Measurements from ENCODE around the gene HDAC10. TPM values are rescaled to one million over a fixed set of nuclear protein-coding genes. Genes with fewer than 3 reads are reported as not detected.

The HDAC10 gene
- total and polyA plus RNA-seq, 7 donors = 4.3 to 19.4 (median 13.5) TPM

DNA sequence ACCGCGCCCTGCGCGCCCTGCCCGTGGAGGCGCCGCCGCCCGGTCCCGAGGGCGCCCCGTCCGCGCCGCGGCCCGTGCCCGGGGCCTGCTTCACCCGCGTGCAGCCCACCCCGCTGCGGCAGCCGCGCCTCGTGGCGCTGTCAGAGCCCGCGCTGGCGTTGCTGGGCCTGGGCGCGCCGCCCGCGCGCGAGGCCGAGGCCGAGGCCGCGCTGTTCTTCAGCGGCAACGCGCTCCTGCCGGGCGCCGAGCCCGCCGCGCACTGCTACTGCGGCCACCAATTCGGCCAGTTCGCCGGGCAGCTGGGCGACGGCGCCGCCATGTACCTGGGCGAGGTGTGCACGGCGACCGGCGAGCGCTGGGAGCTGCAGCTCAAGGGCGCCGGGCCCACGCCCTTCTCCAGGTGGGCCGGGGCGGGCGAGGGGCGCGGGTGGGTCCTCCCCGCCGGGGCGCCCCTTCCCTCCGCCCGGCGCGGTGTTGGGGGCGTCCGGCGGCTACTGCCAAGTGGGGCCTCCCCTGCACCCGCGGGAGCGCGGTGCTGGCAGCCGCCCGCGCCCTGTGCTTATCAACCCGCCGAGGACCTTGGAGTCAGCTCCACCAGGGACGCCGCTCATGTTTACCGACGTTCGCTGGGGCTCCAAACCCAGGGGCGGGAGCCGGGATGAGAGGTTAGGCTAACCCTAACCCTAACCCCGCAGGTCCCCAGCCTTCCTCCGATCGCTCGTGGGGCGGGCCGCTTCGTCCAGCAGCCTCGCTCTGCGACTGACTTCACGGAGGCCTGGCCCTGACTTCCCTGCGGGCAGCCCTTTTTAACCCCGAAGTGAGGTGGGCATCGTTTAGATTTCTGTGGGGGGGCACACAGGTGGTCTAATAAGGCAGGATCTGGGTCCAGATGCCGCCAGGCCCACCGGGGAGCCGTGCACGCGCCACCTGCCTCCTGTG, 49.6 kb downstream of the HDAC10 start:
- H3K27ac ChIP-seq = peak overlapping the region; percentile 75
- no peaks in the 10 kb centered on the region for H3K27me3 ChIP-seq (ENCODE audit: insufficient read depth in 3 of 3, low read length in 2 of 3)
- WGBS, 3 donors = 2 to 4% (median 2%) methylated on average over 34 to 115 of the region's 115 CpGs
- peaks cover 0 to 57% of the 10 kb centered on the region in 2 donors for H3K36me3 ChIP-seq (ENCODE audit: insufficient read depth in 1 of 2, low read depth in 1 of 2)
- intact Hi-C loops (cut with DNase I) = loop anchor here in 1 of 2 donors (10.0 kb wide), 1 partner anchor 267 kb away; no protein-coding TSS in a partner anchor
- TF ChIP-seq, protein P1, sequence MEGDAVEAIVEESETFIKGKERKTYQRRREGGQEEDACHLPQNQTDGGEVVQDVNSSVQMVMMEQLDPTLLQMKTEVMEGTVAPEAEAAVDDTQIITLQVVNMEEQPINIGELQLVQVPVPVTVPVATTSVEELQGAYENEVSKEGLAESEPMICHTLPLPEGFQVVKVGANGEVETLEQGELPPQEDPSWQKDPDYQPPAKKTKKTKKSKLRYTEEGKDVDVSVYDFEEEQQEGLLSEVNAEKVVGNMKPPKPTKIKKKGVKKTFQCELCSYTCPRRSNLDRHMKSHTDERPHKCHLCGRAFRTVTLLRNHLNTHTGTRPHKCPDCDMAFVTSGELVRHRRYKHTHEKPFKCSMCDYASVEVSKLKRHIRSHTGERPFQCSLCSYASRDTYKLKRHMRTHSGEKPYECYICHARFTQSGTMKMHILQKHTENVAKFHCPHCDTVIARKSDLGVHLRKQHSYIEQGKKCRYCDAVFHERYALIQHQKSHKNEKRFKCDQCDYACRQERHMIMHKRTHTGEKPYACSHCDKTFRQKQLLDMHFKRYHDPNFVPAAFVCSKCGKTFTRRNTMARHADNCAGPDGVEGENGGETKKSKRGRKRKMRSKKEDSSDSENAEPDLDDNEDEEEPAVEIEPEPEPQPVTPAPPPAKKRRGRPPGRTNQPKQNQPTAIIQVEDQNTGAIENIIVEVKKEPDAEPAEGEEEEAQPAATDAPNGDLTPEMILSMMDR (IDR thresholded peaks at IDR 0.05) = no peak
- ATAC-seq (peak; percentile 28 to 37 (median 32)), DNase-seq (no peak)
- H3K4me3 ChIP-seq = peak overlapping the region; percentile 91
- no peaks in the 10 kb centered on the region for H3K9me3 ChIP-seq
- peaks cover 30% of the 10 kb centered on the region for H3K4me1 ChIP-seq

DNA sequence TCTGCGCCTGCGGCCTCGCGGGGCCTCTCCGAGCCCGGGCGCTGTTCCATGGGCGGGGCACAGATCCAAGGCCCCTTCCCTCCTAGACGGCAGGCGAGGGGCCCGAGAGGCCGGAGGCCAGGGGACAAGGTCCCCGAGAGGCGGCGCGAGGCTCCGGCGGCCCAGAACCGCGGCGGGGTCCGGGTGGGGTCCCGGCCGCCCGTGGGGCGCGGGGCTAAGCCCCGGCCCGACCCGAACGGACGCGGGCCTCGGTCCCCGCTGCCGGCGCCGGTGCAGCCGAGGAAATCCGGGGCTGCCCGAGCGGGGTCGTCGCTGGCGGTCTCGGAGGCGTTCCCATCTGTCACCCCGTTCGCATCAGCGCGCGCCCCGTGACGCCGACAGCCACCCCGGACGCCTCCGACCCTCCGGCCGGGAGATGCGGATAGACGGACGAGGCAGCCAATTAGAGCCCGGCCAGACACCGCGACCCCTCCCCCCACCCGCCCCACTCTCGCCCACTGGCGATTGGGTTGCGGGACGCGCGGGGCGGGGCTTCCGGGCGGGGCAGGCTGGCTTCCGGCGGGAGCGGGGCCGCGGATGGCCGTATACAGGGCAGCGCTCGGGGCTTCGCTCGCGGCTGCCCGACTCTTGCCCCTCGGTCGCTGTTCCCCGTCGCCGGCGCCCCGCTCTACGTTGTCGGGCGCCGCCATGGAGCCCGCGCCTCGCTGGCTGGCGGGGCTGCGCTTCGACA, 50.4 kb downstream of the HDAC10 start, which contains the start of gene SELENOO:
SELENOO (plus strand) TSS at position 551 of the 730 bp plus-strand sequence; CDS start at position 577, 26 bp downstream.
- DNase-seq (peak; percentile 96), ATAC-seq (peak; percentile 87 to 90 (median 88))
- H3K27me3 ChIP-seq (ENCODE audit: insufficient read depth in 3 of 3, low read length in 2 of 3) = no peaks in the 10 kb centered on the region
- peak within 1 kb of the TSS; percentile 75 for H3K27ac ChIP-seq
- peak within 1 kb of the TSS; percentile 91 for H3K4me3 ChIP-seq
- TF ChIP-seq, protein P1 (IDR thresholded peaks at IDR 0.05) = no peak
- no peaks in the 10 kb centered on the region for H3K9me3 ChIP-seq
- intact Hi-C loops (cut with DNase I) = loop anchor here in 1 of 2 donors (10.0 kb wide), 1 partner anchor 266 kb away; no protein-coding TSS in a partner anchor
- peaks cover 21% of the 10 kb centered on the region for H3K4me1 ChIP-seq
- peaks cover 0 to 62% of the 10 kb centered on the region in 2 donors for H3K36me3 ChIP-seq (ENCODE audit: insufficient read depth in 1 of 2, low read depth in 1 of 2)
- WGBS, 3 donors = 0 to 1% (median 0%) methylated on average over 28 to 105 of the region's 105 CpGs

DNA sequence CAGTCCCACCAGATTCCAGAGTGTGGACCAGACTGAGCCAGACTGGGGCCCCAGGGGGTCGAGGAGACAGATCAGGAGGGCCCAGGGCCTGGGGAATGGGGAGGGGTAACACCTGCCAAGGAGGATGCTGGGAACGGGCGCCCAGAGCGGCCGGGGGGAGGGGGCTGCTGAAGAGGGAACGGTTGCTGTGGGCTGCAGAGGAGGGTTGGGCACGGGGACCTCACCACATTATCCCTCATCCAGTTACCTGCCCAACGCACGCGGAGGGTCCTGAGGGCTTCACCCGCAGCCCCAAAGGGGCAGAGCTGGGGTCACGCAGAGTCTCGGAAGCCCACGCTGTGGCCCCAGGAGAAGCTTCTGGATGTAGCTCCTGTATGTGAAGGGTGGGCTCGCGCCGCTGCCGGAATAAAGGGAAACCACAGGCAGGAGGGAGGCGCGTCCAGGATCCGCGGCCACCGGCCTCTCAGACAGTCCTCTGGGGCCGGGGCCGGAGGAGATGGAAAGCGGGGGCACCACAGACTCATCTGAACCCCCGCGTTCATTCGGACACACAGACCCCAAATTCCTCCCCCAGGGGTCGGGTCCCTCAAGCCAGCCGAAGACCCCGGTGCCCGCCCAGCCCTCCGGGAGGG, 51.1 kb downstream of the HDAC10 start:
- no peak for DNase-seq

DNA sequence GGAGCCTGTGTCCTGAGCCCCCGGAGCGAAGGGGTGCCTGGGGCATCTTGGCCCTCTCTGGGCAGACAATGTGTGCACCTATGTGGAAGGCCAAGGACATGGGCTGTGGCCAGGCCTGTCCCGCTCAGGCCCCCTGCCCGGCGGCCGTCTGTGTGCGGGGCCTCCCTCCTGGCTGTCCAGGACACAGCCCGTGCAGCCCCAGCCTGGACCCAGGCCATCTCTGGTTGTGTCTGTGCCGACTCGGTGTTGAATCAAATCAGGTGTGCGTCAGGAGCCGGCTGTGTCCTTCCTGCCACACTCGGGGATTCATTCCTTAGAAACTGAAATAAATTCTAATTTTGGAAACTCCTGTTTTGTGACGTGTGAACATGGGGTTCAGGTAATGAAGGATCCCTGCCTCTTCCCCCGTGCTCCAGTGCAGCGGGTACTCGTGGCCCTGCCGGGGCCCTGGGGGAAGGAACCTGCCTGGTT, 51.8 kb downstream of the HDAC10 start:
- WGBS, 3 donors = 67 to 79% (median 69%) methylated on average over 18 of the region's 18 CpGs

More for the DNA sequence above, 51.1 kb downstream of the HDAC10 start:
- Histone ChIP-seq H3K9me3 (no peaks in the 10 kb centered on the region), H3K27me3 (ENCODE audit: insufficient read depth in 3 of 3, low read length in 2 of 3) (no peaks in the 10 kb centered on the region), H3K36me3 (ENCODE audit: insufficient read depth in 1 of 2, low read depth in 1 of 2) (peaks cover 0 to 62% of the 10 kb centered on the region in 2 donors), H3K4me1 (peaks cover 14% of the 10 kb centered on the region), H3K27ac (peak overlapping the region; percentile 75), H3K4me3 (peak overlapping the region; percentile 91)
- TF ChIP-seq, protein P1 (IDR thresholded peaks at IDR 0.05) = no peak
- WGBS, 3 donors = 13 to 14% (median 13%) methylated on average over 29 to 34 of the region's 34 CpGs
- peak; percentile 1 to 18 (median 4) for ATAC-seq
- intact Hi-C loops (cut with DNase I) = loop anchor here in 1 of 2 donors (10.0 kb wide), 1 partner anchor 265 kb away; no protein-coding TSS in a partner anchor

More for the DNA sequence above, 51.8 kb downstream of the HDAC10 start:
- no peak for ATAC-seq
- Histone ChIP-seq H3K4me1 (peaks cover 11% of the 10 kb centered on the region), H3K27me3 (ENCODE audit: insufficient read depth in 3 of 3, low read length in 2 of 3) (no peaks in the 10 kb centered on the region), H3K9me3 (no peaks in the 10 kb centered on the region), H3K27ac (no peak overlapping the region), H3K4me3 (peak overlapping the region; percentile 91), H3K36me3 (ENCODE audit: insufficient read depth in 1 of 2, low read depth in 1 of 2) (peaks cover under 1 to 62% of the 10 kb centered on the region in 2 donors)
- no peak for DNase-seq
- TF ChIP-seq, protein P1 (IDR thresholded peaks at IDR 0.05) = no peak
- intact Hi-C loops (cut with DNase I) = no loop called here

All from psoas muscle (tissue), 8 donors.